Measurements from ENCODE around the gene DTX3. TPM values are rescaled to one million over a fixed set of nuclear protein-coding genes. Genes with fewer than 3 reads are reported as not detected.

The DTX3 gene
- total and polyA plus RNA-seq, 10 donors, result 13.7 to 30.7 (median 21.6) TPM

DNA sequence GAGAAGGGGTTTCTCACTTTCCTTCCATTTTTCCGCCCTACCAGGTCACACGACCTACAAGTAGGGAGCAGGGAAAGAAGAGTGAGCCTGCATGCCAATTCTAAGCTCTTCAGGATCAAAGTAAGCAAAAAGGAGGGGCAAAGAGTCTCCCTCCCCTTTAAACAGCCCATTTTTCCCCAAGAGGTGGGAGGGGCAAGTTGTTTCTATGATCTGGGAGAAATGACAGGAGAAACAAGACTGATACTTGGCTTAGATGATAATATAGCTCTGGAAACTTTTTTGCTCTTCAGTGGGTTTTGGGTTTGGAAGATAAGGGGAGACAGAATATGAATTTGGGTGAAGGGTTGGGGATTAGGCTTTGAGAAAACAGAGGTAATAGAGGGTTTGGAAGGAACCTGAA, 1.8 kb downstream of the DTX3 start:
- H3K4me3 ChIP-seq, result no peak overlapping the region
- peaks cover 0 to 55% (median 25%) of the 10 kb centered on the region in 7 donors for H3K27me3 ChIP-seq (replicated peaks in 1 of 7)
- H3K4me1 ChIP-seq, result peaks cover 16 to 53% (median 41%) of the 10 kb centered on the region in 6 donors
- 61 to 84% (median 75%) methylated on average over 2 of the region's 2 CpGs for WGBS, 5 donors
- intact Hi-C loops (cut with DNase I; ENCODE audit: low total_unique reads), result no loop called here
- H3K36me3 ChIP-seq, result peaks cover 0 to 31% (median 5%) of the 10 kb centered on the region in 6 donors
- no peak overlapping the region for H3K27ac ChIP-seq
- DNase-seq, result no peak
- no peak for TF ChIP-seq POLR2A (IDR thresholded peaks at IDR 0.05)
- TF ChIP-seq, protein P1, sequence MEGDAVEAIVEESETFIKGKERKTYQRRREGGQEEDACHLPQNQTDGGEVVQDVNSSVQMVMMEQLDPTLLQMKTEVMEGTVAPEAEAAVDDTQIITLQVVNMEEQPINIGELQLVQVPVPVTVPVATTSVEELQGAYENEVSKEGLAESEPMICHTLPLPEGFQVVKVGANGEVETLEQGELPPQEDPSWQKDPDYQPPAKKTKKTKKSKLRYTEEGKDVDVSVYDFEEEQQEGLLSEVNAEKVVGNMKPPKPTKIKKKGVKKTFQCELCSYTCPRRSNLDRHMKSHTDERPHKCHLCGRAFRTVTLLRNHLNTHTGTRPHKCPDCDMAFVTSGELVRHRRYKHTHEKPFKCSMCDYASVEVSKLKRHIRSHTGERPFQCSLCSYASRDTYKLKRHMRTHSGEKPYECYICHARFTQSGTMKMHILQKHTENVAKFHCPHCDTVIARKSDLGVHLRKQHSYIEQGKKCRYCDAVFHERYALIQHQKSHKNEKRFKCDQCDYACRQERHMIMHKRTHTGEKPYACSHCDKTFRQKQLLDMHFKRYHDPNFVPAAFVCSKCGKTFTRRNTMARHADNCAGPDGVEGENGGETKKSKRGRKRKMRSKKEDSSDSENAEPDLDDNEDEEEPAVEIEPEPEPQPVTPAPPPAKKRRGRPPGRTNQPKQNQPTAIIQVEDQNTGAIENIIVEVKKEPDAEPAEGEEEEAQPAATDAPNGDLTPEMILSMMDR (IDR thresholded peaks at IDR 0.05 in 8 of 11, conservative IDR thresholded peaks at IDR 0.05 in 3 of 11), result no peak
- TF ChIP-seq POLR2AphosphoS5 (IDR thresholded peaks at IDR 0.05), result no peak
- H3K9me3 ChIP-seq, result no peaks in the 10 kb centered on the region

DNA sequence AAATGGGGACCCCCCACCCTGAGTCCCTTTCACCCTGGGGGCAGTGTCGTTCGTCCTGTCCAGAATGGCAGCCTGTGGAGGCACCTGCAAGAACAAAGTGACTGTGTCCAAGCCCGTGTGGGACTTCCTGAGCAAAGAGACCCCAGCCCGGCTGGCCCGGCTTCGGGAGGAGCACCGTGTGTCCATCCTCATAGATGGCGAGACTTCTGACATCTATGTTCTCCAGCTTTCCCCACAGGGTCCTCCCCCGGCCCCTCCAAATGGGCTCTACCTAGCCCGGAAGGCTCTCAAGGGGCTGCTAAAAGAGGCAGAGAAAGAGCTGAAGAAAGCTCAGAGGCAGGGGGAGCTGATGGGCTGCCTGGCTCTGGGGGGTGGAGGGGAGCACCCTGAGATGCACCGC, 2.2 kb downstream of the DTX3 start:
- H3K36me3 ChIP-seq, result peaks cover 0 to 27% (median 3%) of the 10 kb centered on the region in 6 donors
- H3K4me1 ChIP-seq, result peaks cover 16 to 57% (median 45%) of the 10 kb centered on the region in 6 donors
- H3K27ac ChIP-seq, result no peak overlapping the region
- no peak for DNase-seq
- WGBS, 5 donors, result 88 to 94% (median 88%) methylated on average over 7 to 11 of the region's 11 CpGs
- H3K9me3 ChIP-seq, result no peaks in the 10 kb centered on the region
- intact Hi-C loops (cut with DNase I; ENCODE audit: low total_unique reads), result no loop called here
- TF ChIP-seq, protein P1 (IDR thresholded peaks at IDR 0.05 in 8 of 11, conservative IDR thresholded peaks at IDR 0.05 in 3 of 11), result no peak
- TF ChIP-seq POLR2AphosphoS5 (IDR thresholded peaks at IDR 0.05) (no peak), POLR2A (IDR thresholded peaks at IDR 0.05) (no peak)
- H3K4me3 ChIP-seq, result no peak overlapping the region
- H3K27me3 ChIP-seq (replicated peaks in 1 of 7), result peaks cover 0 to 59% (median 30%) of the 10 kb centered on the region in 7 donors

DNA sequence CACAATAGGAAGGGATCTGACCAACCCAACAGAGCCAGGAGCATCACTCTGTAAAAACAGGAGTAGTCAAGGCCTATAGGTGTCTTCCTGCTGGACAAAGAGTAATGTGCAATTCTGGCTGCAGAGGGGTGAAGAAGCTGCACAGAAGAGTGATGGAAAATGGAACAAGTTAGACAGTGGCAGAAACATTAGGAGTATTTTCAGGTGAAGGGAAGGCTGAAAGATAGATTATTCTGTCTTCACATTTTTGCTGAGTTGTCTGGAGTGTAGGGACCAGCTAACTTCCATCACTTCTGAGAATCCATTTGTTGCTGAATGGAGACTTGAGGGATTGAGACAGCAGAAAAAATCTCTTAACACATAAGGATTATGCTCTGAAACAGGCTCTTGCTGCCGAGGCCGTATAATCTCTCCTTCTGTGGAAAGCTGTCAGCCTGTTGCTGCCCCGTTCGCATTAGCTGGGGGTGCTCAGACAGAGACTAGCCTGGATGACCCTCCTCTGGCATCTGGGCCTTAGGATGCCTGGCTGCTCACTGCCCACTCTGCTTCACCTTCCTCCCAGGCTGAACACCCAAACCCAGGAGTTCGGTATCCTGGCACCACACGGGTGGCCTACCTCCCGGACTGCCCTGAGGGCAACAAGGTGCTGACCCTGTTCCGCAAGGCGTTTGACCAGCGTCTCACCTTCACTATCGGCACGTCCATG, 3.5 kb downstream of the DTX3 start:
- peaks cover 16 to 68% (median 51%) of the 10 kb centered on the region in 6 donors for H3K4me1 ChIP-seq
- peaks cover 0 to 15% (median 0%) of the 10 kb centered on the region in 6 donors for H3K36me3 ChIP-seq
- 85 to 91% (median 89%) methylated on average over 9 to 12 of the region's 12 CpGs for WGBS, 5 donors
- H3K27ac ChIP-seq, result peak overlapping the region in 1 of 8 donors; percentile 81
- peaks cover 0 to 72% (median 41%) of the 10 kb centered on the region in 7 donors for H3K27me3 ChIP-seq (replicated peaks in 1 of 7)
- DNase-seq, result no peak
- no peaks in the 10 kb centered on the region for H3K9me3 ChIP-seq
- TF ChIP-seq POLR2AphosphoS5 (IDR thresholded peaks at IDR 0.05) (no peak), POLR2A (IDR thresholded peaks at IDR 0.05) (no peak)
- TF ChIP-seq, protein P1 (IDR thresholded peaks at IDR 0.05 in 8 of 11, conservative IDR thresholded peaks at IDR 0.05 in 3 of 11), result no peak
- intact Hi-C loops (cut with DNase I; ENCODE audit: low total_unique reads), result no loop called here
- H3K4me3 ChIP-seq, result no peak overlapping the region

DNA sequence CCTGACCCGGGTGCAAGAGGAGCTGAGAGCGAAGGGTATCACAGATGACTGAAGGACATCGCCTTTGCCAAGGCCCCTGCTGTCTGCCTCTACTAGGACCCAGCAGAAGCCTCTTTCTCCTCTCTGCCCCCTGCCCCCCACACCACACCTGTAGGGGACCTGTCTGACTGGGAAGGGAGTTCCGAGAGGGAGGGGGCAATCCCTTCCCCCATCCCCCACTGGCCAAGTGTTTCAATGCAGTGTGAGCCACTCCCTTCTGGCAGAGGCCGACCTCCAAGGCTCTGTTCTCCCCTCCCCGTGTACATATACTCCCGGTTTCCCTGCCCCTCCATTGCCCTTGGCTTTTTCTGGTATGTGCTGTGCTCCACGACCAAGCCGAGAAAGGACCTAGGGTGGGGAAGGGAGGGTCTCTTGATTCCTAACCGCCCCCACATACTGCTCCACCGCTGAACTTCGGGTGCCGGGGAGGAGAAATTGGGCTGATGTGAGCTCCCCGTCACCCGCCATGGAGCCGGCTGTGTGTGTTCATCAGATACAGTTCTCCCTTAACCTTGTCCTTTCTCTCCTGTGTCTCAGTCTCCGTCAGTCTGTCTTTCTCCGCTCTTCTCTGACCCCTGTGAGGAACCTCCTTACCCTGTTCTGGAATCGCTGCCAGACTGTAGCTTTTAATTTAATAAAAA, 4.6 kb downstream of the DTX3 start:
- peaks cover 0 to 78% (median 41%) of the 10 kb centered on the region in 7 donors for H3K27me3 ChIP-seq (replicated peaks in 1 of 7)
- no peaks in the 10 kb centered on the region for H3K9me3 ChIP-seq
- TF ChIP-seq POLR2AphosphoS5 (IDR thresholded peaks at IDR 0.05) (no peak), POLR2A (IDR thresholded peaks at IDR 0.05) (no peak)
- TF ChIP-seq, protein P1 (IDR thresholded peaks at IDR 0.05 in 8 of 11, conservative IDR thresholded peaks at IDR 0.05 in 3 of 11), result no peak
- H3K4me1 ChIP-seq, result peaks cover 13 to 68% (median 51%) of the 10 kb centered on the region in 6 donors
- 80 to 85% (median 82%) methylated on average over 18 to 19 of the region's 19 CpGs for WGBS, 5 donors
- intact Hi-C loops (cut with DNase I; ENCODE audit: low total_unique reads), result no loop called here
- peak overlapping the region in 7 of 8 donors; percentile 29 to 83 (median 69) for H3K27ac ChIP-seq
- H3K36me3 ChIP-seq, result peaks cover 0 to 15% (median 0%) of the 10 kb centered on the region in 6 donors
- no peak for DNase-seq
- H3K4me3 ChIP-seq, result peak overlapping the region in 2 of 8 donors; percentile 54 to 80
